ENCODE measurements around the gene SUV39H2. TPM values are rescaled to one million over a fixed set of nuclear protein-coding genes. Genes with fewer than 3 reads are reported as not detected.
A peak's percentile ranks its signal among the peaks of the same experiment; 100 is the strongest.

SUV39H2 gene
- total and polyA plus RNA-seq, 10 of the 15 experiments (the other 5 are each of a cell fraction or from before 2014, with no cell fraction given), result 24.3 to 41.1 (median 30.0) TPM

DNA sequence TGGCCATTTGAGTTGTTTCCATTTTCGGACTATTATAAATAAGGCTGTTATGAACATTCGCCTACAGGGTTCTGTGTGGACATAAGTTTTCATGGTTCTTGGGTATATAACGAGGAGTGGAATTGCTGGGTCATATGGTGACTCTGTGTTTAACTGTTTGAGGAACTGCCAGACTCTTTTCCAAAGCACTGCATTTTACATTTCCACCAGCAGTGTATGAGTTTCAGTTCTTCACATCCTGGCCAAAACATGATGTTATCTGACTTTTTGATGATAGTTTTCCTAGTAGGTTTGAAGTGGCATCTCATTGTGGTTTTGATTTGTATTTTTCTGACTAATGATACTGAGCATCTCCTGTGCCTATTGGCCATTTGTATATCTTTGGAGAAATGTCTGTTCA lies 5.4 kb downstream of the SUV39H2 start:
- intact Hi-C loops (cut with micrococcal nuclease; ENCODE audit: unreplicated experiment), result loop anchor here (10.0 kb wide), 1 partner anchor 221 kb away; no protein-coding TSS in a partner anchor

More for the DNA sequence above, 5.4 kb downstream of the SUV39H2 start:
- in situ Hi-C loops (cut with MboI), result no loop called here
- Histone ChIP-seq H3K4me1 (ENCODE audit: control insufficient read depth, insufficient read depth, low read length) (peaks cover 5% of the 10 kb centered on the region; the same call in 1 of the 2 replicates), H3K27ac (ENCODE audit: control insufficient read depth, insufficient read depth) (no peak overlapping the region), H3K4me2 (ENCODE audit: control insufficient read depth, insufficient read depth) (no peak overlapping the region), H4K20me1 (ENCODE audit: control insufficient read depth, insufficient read depth) (no peaks in the 10 kb centered on the region), H3K9me3 (replicated peaks; ENCODE audit: control insufficient read depth, insufficient read depth, low read length) (no peaks in the 10 kb centered on the region; the same call in 2 of the 3 replicates), H2AFZ (ENCODE audit: control insufficient read depth, low read depth, low read length) (no peak overlapping the region), H3K9ac (ENCODE audit: control insufficient read depth, insufficient read depth, low read length) (no peak overlapping the region), H3K36me3 (ENCODE audit: control insufficient read depth in 2 of 2, insufficient read depth in 2 of 2, low read length in 1 of 2) (peaks cover 0 to 13% of the 10 kb centered on the region in 2 experiments; a peak in 2 of 4 replicates), H3K27me3 (replicated peaks in 1 of 2; ENCODE audit: control insufficient read depth in 2 of 2, insufficient read depth in 2 of 2, low read length in 1 of 2) (no peaks in the 10 kb centered on the region), H3K79me2 (ENCODE audit: control insufficient read depth, insufficient read depth, low read length) (peaks cover 76% of the 10 kb centered on the region), H3K4me3 (no peak overlapping the region)
- ChIA-PET POLR2A (interaction anchor here (0.6 kb wide), 1 partner anchor 334 kb away, joined by 4 read pairs; no protein-coding TSS in a partner anchor), SMC1A (ENCODE audit: uncharacterized antibody, unreplicated experiment) (interaction anchor here (0.6 to 1.9 kb wide), 3 partner anchors 10 to 94 kb away, joined by 3 to 6 read pairs (median 3); no protein-coding TSS in a partner anchor), RAD21 (ENCODE audit: unreplicated experiment) (no interaction called here), CTCF (interaction anchor here (0.9 kb wide), 1 partner anchor 22 kb away, joined by 3 read pairs; no protein-coding TSS in a partner anchor)
- BruUV-seq (replicated peaks), result no TSS peak
- 79% methylated on average over 3 of the region's 3 CpGs for WGBS (ENCODE audit: insufficient coverage, insufficient replicate concordance, low lambda C conversion rate, missing lambda C conversion rate)
- FAIRE-seq (no peak), ATAC-seq (0 out of 3 replicates have a peak, but pooled peaks have one; percentile 9), DNase-seq (ENCODE audit: low read depth, low spot score) (no peak)
- TF ChIP-seq SREBF1 (IDR thresholded peaks at IDR 0.05; ENCODE audit: low read length) (no peak), SP1 (IDR thresholded peaks at IDR 0.05; ENCODE audit: low read depth, low read length) (no peak), POLR2AphosphoS2 (IDR thresholded peaks at IDR 0.05; ENCODE audit: low read depth, low read length) (no peak), RAD51 (IDR thresholded peaks at IDR 0.05) (no peak), ZNF622 (IDR thresholded peaks at IDR 0.05) (no peak), NRF1 (conservative IDR thresholded peaks at IDR 0.05; ENCODE audit: low read depth, low read length) (no peak), CHD4 (IDR thresholded peaks at IDR 0.05) (no peak), SMARCA5 (IDR thresholded peaks at IDR 0.05) (no peak), EP300 (IDR thresholded peaks at IDR 0.05; ENCODE audit: borderline replicate concordance in 1 of 2, control insufficient read depth in 1 of 2, low read depth in 2 of 2, low read length in 2 of 2) (no peak)
- TF ChIP-seq, protein P1, sequence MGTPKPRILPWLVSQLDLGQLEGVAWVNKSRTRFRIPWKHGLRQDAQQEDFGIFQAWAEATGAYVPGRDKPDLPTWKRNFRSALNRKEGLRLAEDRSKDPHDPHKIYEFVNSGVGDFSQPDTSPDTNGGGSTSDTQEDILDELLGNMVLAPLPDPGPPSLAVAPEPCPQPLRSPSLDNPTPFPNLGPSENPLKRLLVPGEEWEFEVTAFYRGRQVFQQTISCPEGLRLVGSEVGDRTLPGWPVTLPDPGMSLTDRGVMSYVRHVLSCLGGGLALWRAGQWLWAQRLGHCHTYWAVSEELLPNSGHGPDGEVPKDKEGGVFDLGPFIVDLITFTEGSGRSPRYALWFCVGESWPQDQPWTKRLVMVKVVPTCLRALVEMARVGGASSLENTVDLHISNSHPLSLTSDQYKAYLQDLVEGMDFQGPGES (IDR thresholded peaks at IDR 0.05), result no peak
- TF ChIP-seq, protein P2, sequence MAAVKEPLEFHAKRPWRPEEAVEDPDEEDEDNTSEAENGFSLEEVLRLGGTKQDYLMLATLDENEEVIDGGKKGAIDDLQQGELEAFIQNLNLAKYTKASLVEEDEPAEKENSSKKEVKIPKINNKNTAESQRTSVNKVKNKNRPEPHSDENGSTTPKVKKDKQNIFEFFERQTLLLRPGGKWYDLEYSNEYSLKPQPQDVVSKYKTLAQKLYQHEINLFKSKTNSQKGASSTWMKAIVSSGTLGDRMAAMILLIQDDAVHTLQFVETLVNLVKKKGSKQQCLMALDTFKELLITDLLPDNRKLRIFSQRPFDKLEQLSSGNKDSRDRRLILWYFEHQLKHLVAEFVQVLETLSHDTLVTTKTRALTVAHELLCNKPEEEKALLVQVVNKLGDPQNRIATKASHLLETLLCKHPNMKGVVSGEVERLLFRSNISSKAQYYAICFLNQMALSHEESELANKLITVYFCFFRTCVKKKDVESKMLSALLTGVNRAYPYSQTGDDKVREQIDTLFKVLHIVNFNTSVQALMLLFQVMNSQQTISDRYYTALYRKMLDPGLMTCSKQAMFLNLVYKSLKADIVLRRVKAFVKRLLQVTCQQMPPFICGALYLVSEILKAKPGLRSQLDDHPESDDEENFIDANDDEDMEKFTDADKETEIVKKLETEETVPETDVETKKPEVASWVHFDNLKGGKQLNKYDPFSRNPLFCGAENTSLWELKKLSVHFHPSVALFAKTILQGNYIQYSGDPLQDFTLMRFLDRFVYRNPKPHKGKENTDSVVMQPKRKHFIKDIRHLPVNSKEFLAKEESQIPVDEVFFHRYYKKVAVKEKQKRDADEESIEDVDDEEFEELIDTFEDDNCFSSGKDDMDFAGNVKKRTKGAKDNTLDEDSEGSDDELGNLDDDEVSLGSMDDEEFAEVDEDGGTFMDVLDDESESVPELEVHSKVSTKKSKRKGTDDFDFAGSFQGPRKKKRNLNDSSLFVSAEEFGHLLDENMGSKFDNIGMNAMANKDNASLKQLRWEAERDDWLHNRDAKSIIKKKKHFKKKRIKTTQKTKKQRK (IDR thresholded peaks at IDR 0.05; ENCODE audit: low read depth, low read length), result no peak
- TF ChIP-seq, protein P3, sequence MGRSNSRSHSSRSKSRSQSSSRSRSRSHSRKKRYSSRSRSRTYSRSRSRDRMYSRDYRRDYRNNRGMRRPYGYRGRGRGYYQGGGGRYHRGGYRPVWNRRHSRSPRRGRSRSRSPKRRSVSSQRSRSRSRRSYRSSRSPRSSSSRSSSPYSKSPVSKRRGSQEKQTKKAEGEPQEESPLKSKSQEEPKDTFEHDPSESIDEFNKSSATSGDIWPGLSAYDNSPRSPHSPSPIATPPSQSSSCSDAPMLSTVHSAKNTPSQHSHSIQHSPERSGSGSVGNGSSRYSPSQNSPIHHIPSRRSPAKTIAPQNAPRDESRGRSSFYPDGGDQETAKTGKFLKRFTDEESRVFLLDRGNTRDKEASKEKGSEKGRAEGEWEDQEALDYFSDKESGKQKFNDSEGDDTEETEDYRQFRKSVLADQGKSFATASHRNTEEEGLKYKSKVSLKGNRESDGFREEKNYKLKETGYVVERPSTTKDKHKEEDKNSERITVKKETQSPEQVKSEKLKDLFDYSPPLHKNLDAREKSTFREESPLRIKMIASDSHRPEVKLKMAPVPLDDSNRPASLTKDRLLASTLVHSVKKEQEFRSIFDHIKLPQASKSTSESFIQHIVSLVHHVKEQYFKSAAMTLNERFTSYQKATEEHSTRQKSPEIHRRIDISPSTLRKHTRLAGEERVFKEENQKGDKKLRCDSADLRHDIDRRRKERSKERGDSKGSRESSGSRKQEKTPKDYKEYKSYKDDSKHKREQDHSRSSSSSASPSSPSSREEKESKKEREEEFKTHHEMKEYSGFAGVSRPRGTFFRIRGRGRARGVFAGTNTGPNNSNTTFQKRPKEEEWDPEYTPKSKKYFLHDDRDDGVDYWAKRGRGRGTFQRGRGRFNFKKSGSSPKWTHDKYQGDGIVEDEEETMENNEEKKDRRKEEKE (IDR thresholded peaks at IDR 0.05), result no peak

Data from GM12878 (cell line).